LNCaP clone FGC (cell line): ENCODE measurements around the gene ZNF511.

Experiments
- DNase-seq: peaks from one replicate; pipeline ENCODE4 v3.0.0-alpha.2; 2011; ENCODE audit warnings: low read depth
- H3K4me3 ChIP-seq: 2 replicates; pipeline ENCODE4 v1.5.1; 2011; ENCODE audit warnings: mild to moderate bottlenecking, low read depth, low read length, control low read depth
- CTCF ChIP-seq: IDR thresholded peaks from 2 replicates; pipeline ENCODE4 v1.5.1; 2012; ENCODE audit warnings: mild to moderate bottlenecking; ENCODE audit not compliant: control insufficient read depth, insufficient read depth; ENCODE audit errors: extremely low read depth

ZNF511 gene

GRCh38 chr10:133344236-133344635, 35.5 kb downstream of the ZNF511 start:
- H3K4me3 ChIP-seq, result no peak overlapping the region
- TF ChIP-seq CTCF, result no peak
- DNase-seq, result no peak

GRCh38 chr10:133346413-133346812, 37.7 kb downstream of the ZNF511 start:
- no peak for DNase-seq
- no peak for TF ChIP-seq CTCF
- no peak overlapping the region for H3K4me3 ChIP-seq

- DNase-seq, result no peak
- H3K4me3 ChIP-seq, result no peak overlapping the region
- TF ChIP-seq CTCF, result no peak
These were observed 39.2 kb downstream of the ZNF511 start for GRCh38 chr10:133347710-133348517.

GRCh38 chr10:133349160-133349568, 40.5 kb downstream of the ZNF511 start:
- DNase-seq, result no peak
- no peak overlapping the region for H3K4me3 ChIP-seq
- no peak for TF ChIP-seq CTCF

- no peak for TF ChIP-seq CTCF
- no peak overlapping the region for H3K4me3 ChIP-seq
- DNase-seq, result no peak
These were observed 40.9 kb downstream of the ZNF511 start for GRCh38 chr10:133349577-133350011.

- DNase-seq, result no peak
- H3K4me3 ChIP-seq, result no peak overlapping the region
- no peak for TF ChIP-seq CTCF
These were observed 41.7 kb downstream of the ZNF511 start for GRCh38 chr10:133350283-133350949.
